Stimulated activated CD4-positive, alpha-beta T cell treated with anti-CD3 and anti-CD28 coated beads, Interleukin-4, amount 100 ng/mL, for 48 hours (primary cell): Measurements from ENCODE around the gene OGN.

Source experiments
- DNase-seq, 2 donors: peaks; one replicate each; pipeline ENCODE4 v3.0.0-alpha.2; 2020; ENCODE audit warnings: low read depth in 2 of 2

The OGN gene

GRCh38 chr9:92405818-92406217 lies 1.4 kb upstream of the OGN start:
- DNase-seq = no peak

GRCh38 chr9:92402826-92403745 lies 1.3 kb downstream of the OGN start:
- DNase-seq = no peak

GRCh38 chr9:92402360-92402759 lies 2.0 kb downstream of the OGN start:
- no peak for DNase-seq

GRCh38 chr9:92397853-92398252 lies 6.5 kb downstream of the OGN start:
- DNase-seq = no peak

- DNase-seq = no peak
These were observed 8.8 kb downstream of the OGN start for GRCh38 chr9:92395617-92396016.

- DNase-seq = no peak
These were observed 10.7 kb downstream of the OGN start for GRCh38 chr9:92393686-92394085.

- no peak for DNase-seq
These were observed 11.7 kb downstream of the OGN start for GRCh38 chr9:92392690-92393089.

- no peak for DNase-seq
These were observed 18.4 kb downstream of the OGN start for GRCh38 chr9:92385953-92386352.

- DNase-seq = no peak
These were observed 18.9 kb downstream of the OGN start for GRCh38 chr9:92385477-92385876.

GRCh38 chr9:92385001-92385400 lies 19.4 kb downstream of the OGN start:
- no peak for DNase-seq

- DNase-seq = no peak
These were observed 20.0 kb downstream of the OGN start for GRCh38 chr9:92384375-92384774.

- no peak for DNase-seq
These were observed 22.6 kb downstream of the OGN start for GRCh38 chr9:92381775-92382174.

- no peak for DNase-seq
These were observed 23.8 kb downstream of the OGN start for GRCh38 chr9:92380603-92381002.

- DNase-seq = no peak
These were observed 25.4 kb downstream of the OGN start for GRCh38 chr9:92378865-92379560.

- DNase-seq = no peak
These were observed 26.5 kb downstream of the OGN start for GRCh38 chr9:92377876-92378275.

- DNase-seq = no peak
These were observed 31.2 kb downstream of the OGN start for GRCh38 chr9:92373167-92373566.

- no peak for DNase-seq
These were observed 35.3 kb downstream of the OGN start for GRCh38 chr9:92369075-92369474.

GRCh38 chr9:92360083-92360482 lies 44.3 kb downstream of the OGN start:
- no peak for DNase-seq

- no peak for DNase-seq
These were observed 44.9 kb downstream of the OGN start for GRCh38 chr9:92359394-92359995.

GRCh38 chr9:92353051-92353450 lies 51.3 kb downstream of the OGN start:
- DNase-seq = no peak

- DNase-seq = no peak
These were observed 53.6 kb downstream of the OGN start for GRCh38 chr9:92350740-92351133.
